Measurements from ENCODE around the gene HDLBP. TPM values are rescaled to one million over a fixed set of nuclear protein-coding genes. Genes with fewer than 3 reads are reported as not detected.

HDLBP gene
- polyA plus RNA-seq, 3 donors = 50.4 to 73.1 (median 69.9) TPM

- H3K4me1 Mint-ChIP-seq = peaks cover 13% of the 10 kb centered on the region
- intact Hi-C loops (cut with micrococcal nuclease) = no loop called here
Observed at GRCh38 chr2:241302759-241303651, 12.5 kb downstream of the HDLBP start.

DNA sequence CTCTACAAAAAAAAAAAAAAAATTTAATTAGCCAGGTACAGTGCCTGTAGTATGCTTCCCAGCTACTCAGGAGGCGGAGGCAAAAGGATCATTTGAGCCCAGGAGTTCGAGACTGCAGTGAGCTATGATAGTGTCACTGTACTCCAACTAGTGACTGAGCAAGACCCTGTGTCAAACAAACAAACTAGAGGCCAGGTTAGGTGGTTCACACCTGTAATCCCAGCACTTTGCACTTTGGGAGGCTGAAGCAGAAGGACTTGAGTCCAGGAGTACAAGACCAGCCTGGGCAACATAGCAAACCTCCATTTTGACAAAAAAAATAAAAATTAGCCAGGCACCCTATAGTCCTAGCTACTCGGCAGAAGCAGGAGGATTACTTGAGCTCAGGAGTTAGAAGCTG lies 13.4 kb downstream of the HDLBP start:
- Histone ChIP-seq H4K20me1 (ENCODE audit: insufficient read depth, low read length) (peaks cover 98% of the 10 kb centered on the region), H3K4me2 (replicated peaks; ENCODE audit: extremely low read depth, low read length, poor library complexity, severe bottlenecking) (no peak overlapping the region), H3K4me1 (ENCODE audit: control insufficient read depth in 1 of 2, insufficient read depth in 2 of 2, low read length in 2 of 2) (no peaks in the 10 kb centered on the region), H3K27ac (ENCODE audit: low read depth in 1 of 2, low read length in 2 of 2) (no peak overlapping the region), H3K9me3 (replicated peaks in 1 of 2; ENCODE audit: control insufficient read depth in 1 of 2, insufficient read depth in 1 of 2, low read length in 2 of 2) (no peaks in the 10 kb centered on the region), H3K4me3 (replicated peaks in 1 of 3; ENCODE audit: low read depth in 2 of 3, low read length in 3 of 3) (no peak overlapping the region), H3K36me3 (replicated peaks in 1 of 2; ENCODE audit: control insufficient read depth in 1 of 2, insufficient read depth in 2 of 2, low read length in 2 of 2) (peaks cover 0 to 6% of the 10 kb centered on the region in 2 donors), H3K79me2 (ENCODE audit: insufficient read depth, low read length) (peaks cover 97% of the 10 kb centered on the region), H3K9ac (ENCODE audit: insufficient read depth, low read length, poor library complexity, severe bottlenecking) (no peak overlapping the region), H3K27me3 (ENCODE audit: control insufficient read depth in 2 of 2, insufficient read depth in 2 of 2, low read length in 2 of 2) (no peaks in the 10 kb centered on the region), H2AFZ (ENCODE audit: insufficient read depth, low read depth, low read length, poor library complexity, severe bottlenecking) (no peak overlapping the region)
- TF ChIP-seq, protein P1, sequence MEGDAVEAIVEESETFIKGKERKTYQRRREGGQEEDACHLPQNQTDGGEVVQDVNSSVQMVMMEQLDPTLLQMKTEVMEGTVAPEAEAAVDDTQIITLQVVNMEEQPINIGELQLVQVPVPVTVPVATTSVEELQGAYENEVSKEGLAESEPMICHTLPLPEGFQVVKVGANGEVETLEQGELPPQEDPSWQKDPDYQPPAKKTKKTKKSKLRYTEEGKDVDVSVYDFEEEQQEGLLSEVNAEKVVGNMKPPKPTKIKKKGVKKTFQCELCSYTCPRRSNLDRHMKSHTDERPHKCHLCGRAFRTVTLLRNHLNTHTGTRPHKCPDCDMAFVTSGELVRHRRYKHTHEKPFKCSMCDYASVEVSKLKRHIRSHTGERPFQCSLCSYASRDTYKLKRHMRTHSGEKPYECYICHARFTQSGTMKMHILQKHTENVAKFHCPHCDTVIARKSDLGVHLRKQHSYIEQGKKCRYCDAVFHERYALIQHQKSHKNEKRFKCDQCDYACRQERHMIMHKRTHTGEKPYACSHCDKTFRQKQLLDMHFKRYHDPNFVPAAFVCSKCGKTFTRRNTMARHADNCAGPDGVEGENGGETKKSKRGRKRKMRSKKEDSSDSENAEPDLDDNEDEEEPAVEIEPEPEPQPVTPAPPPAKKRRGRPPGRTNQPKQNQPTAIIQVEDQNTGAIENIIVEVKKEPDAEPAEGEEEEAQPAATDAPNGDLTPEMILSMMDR (IDR thresholded peaks at IDR 0.05) = no peak
- Mint-ChIP-seq H3K4me3 (no peak overlapping the region), H3K36me3 (peaks cover 6 to 17% of the 10 kb centered on the region in 2 donors), H3K9me3 (no peaks in the 10 kb centered on the region), H3K4me1 (peaks cover 14% of the 10 kb centered on the region), H3K27me3 (ENCODE audit: low read depth in 3 of 3) (no peaks in the 10 kb centered on the region), H3K27ac (peak overlapping the region in 2 of 7 donors; percentile 56 to 62)
- 97% methylated on average over 3 of the region's 3 CpGs for WGBS (ENCODE audit: insufficient coverage)
- DNase-seq = no peak
- intact Hi-C loops (cut with micrococcal nuclease) = no loop called here

More at GRCh38 chr2:241302759-241303651, 12.5 kb downstream of the HDLBP start:
- Histone ChIP-seq H3K27ac (ENCODE audit: low read depth in 1 of 2, low read length in 2 of 2) (no peak overlapping the region), H3K27me3 (ENCODE audit: control insufficient read depth in 2 of 2, insufficient read depth in 2 of 2, low read length in 2 of 2) (no peaks in the 10 kb centered on the region), H3K36me3 (replicated peaks in 1 of 2; ENCODE audit: control insufficient read depth in 1 of 2, insufficient read depth in 2 of 2, low read length in 2 of 2) (peaks cover 0 to 4% of the 10 kb centered on the region in 2 donors), H3K4me3 (replicated peaks in 1 of 3; ENCODE audit: low read depth in 2 of 3, low read length in 3 of 3) (no peak overlapping the region), H3K79me2 (ENCODE audit: insufficient read depth, low read length) (peaks cover 97% of the 10 kb centered on the region), H3K9ac (ENCODE audit: insufficient read depth, low read length, poor library complexity, severe bottlenecking) (no peak overlapping the region), H3K9me3 (replicated peaks in 1 of 2; ENCODE audit: control insufficient read depth in 1 of 2, insufficient read depth in 1 of 2, low read length in 2 of 2) (no peaks in the 10 kb centered on the region), H2AFZ (ENCODE audit: insufficient read depth, low read depth, low read length, poor library complexity, severe bottlenecking) (no peak overlapping the region), H3K4me1 (ENCODE audit: control insufficient read depth in 1 of 2, insufficient read depth in 2 of 2, low read length in 2 of 2) (no peaks in the 10 kb centered on the region), H3K4me2 (replicated peaks; ENCODE audit: extremely low read depth, low read length, poor library complexity, severe bottlenecking) (no peak overlapping the region), H4K20me1 (ENCODE audit: insufficient read depth, low read length) (peaks cover 98% of the 10 kb centered on the region)
- no peak overlapping the region for H3K4me3 Mint-ChIP-seq
- no peaks in the 10 kb centered on the region for H3K27me3 Mint-ChIP-seq (ENCODE audit: low read depth in 3 of 3)
- H3K27ac Mint-ChIP-seq = peak overlapping the region in 4 of 7 donors; percentile 9 to 65 (median 45)
- 92% methylated on average over 13 of the region's 13 CpGs for WGBS (ENCODE audit: insufficient coverage)
- DNase-seq = no peak
- TF ChIP-seq, protein P1 (IDR thresholded peaks at IDR 0.05) = no peak
- H3K36me3 Mint-ChIP-seq = peaks cover 5 to 15% of the 10 kb centered on the region in 2 donors
- no peaks in the 10 kb centered on the region for H3K9me3 Mint-ChIP-seq
